HG03521 (cell line): ENCODE results near the gene MPRIP.
A peak's percentile ranks its signal among the peaks of the same experiment; 100 is the strongest.

ENCODE experiments used
- ATAC-seq: cut with Tn5 transposase; IDR thresholded peaks from one replicate; pipeline ENCODE4 v1.9.1; 2021; ENCODE audit warnings: mild to moderate bottlenecking, moderate library complexity; ENCODE audit not compliant: unreplicated experiment

Gene MPRIP

GRCh38 chr17:17203173-17203730, 161.0 kb downstream of the MPRIP start:
- no peak for ATAC-seq

GRCh38 chr17:17204041-17204591, 161.9 kb downstream of the MPRIP start:
- ATAC-seq: no peak

DNA sequence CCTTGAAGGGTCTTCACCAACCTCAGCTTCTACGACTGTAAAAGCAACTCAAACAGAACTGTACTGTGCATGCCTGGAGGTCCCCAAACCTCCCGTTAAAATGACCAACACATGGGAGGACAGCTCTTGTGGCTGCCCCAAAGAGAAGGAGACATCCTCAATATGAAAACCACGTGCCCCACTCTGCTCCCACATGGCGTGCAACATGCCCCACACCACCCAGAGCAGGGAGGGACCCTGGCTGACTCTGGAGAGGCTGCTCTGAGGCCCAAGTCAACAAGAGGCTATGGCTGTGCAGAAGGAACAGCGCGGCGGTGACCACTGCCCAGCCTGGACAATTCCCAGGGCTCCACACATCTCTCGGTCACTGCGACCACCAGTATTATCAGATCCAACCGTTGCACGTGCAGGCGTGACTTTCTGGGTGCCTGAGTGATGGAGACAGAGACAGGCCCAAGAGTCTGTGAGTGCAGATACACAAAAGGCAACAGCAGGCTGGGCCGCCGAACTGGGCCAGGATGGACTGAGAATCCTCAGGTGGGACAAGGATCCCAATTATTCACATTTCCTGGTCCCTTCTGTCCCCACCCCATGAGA, 162.5 kb downstream of the MPRIP start:
- no peak for ATAC-seq

DNA sequence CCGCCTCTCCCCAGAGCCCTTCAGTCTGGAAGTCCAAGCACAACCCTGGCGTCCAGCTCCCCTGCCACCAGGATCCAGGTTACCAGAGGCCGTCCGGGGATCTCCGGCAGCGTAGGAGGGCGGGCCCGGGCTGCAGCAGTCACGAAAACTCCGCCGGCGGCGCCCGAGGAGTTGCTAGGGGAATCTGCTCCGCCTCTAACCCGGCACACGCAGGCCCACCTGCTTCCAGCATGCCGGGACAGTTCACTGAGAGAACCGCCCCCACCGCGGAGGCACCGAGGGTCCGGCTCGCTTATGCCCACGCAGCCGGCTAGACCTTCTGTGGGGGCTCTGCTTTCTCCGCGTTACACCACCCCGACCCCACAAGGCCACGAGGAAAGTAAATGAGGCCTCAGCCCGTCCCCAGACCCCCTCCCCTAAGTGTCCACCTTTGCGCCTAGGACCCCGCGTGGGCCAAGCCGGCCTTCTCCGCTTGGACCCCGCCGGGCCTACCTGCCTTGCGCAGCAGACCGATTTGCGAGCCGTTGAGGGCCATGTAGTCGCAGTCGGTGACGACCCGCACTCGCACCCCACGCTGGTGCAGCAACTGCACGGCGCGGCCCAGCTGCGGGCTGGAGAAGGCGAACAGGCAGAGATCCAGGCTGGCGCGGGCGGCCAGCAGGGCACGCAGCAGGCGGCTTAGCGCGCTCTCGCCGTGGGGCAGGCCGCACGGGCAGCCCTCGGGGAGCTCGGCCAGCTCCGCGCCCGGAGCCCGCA, 163.3 kb downstream of the MPRIP start:
- peak; percentile 23 for ATAC-seq

GRCh38 chr17:17206124-17206912, 164.1 kb downstream of the MPRIP start, which contains the start of gene PLD6:
TSS of gene PLD6 (minus strand) at chr17:17206333. CDS start at chr17:17206286, 47 bp downstream.
- peak; percentile 66 for ATAC-seq

GRCh38 chr17:17206913-17207335, 164.7 kb downstream of the MPRIP start:
- no peak for ATAC-seq

DNA sequence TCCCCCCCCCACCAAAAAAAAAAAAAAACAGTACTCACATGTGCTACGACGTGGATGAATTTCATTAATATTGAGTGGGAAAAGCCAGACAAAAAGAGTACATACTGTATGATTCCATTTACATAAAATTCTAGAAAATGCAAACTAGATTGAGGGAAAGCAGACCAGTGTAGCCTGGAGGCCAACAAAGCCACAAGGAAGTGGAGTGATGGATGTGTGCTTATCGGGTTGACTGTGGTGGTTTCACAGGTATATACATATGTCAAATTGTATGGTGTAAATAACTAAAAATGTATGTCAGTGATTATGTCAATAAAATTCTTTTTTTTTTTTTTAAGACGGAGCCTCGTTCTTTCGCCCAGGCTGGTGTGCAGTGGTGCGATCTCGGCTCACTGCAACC, 165.7 kb downstream of the MPRIP start:
- no peak for ATAC-seq

DNA sequence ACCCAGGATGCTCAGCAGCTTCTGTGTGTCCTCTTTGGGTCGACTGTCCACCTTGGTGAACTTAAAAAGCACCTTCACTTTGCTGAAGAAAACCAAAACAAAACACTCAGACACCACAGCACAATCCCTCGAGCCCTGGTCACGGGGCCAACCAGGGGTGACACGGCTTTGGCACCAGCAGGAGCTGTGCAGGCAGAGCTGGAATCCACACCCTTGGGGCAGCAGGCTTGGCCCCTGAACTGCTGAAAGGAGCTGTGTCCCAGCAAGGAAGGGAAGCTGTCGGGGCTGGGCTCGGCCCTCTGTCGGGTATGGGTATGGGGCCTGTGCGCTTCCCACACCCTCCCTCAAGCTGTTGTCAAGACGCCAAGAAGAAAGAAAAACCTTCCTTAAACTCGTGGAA, 171.5 kb downstream of the MPRIP start:
- ATAC-seq: no peak

- ATAC-seq: no peak
These were observed 172.6 kb downstream of the MPRIP start for GRCh38 chr17:17214646-17215436.

GRCh38 chr17:17215575-17215974, 173.3 kb downstream of the MPRIP start:
- ATAC-seq: no peak

GRCh38 chr17:17216236-17216635, 174.0 kb downstream of the MPRIP start:
- no peak for ATAC-seq

DNA sequence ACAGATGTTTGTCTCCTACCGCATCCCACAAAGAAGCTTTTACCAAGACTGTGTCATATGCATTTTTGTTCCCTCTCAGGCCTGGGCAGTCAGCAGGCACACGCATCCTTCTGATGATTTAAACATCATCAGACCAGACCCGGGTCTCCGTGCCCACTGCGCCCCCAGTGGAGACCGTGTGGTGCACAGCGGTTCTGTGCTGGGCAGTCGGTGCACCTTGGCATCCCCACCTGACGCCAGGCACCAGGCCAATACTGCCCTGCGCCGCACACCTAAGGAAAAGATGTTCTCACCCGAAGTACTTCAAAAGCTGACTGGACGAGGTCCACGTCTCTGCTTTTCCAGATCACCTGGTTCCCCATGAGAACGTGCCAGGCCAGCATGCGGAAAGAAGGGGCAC, 174.5 kb downstream of the MPRIP start:
- no peak for ATAC-seq

- ATAC-seq: no peak
These were observed 175.7 kb downstream of the MPRIP start for GRCh38 chr17:17217995-17218394.

DNA sequence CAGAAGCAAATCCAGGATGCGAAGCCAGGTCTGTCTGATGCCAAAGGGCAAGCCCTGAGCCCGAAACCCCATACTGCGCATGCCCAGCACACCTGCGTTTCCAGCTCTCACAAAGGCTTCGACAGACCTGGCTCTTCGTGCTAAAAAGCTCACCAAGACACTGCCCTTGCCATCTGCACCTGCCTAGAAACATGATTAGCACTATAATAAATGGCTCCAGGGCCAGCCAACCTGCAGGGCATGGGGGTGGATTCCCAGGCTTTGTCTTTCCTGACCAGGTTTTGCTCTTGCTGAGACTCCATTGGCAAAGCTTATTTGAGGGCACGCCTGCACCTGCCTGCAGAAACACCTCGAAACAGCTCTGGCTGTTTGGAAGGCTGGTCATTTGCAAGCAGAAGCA, 178.3 kb downstream of the MPRIP start:
- no peak for ATAC-seq

GRCh38 chr17:17221329-17221728, 179.1 kb downstream of the MPRIP start:
- ATAC-seq: no peak

GRCh38 chr17:17223736-17224135, 181.5 kb downstream of the MPRIP start:
- no peak for ATAC-seq

GRCh38 chr17:17224137-17224536, 181.9 kb downstream of the MPRIP start:
- ATAC-seq: no peak

DNA sequence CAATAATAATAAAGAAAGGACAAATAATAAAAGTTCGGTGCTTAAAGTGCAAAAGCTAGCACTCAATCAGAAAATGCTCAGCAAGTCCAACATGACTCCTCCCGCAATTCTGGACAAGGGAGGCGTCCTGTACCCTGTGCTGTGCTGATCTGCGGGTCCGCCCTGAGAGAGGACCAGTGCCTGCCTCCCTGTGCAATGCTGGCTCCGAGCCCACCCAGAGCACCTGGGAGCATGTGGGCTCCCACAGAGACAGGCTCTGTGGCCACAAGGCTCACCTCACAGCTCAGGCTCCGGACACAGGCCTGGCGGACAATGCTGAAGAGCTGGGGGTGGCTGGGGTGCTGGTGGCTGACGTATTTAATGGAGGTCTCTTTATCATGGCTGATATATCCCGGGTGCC, 183.6 kb downstream of the MPRIP start:
- no peak for ATAC-seq

GRCh38 chr17:17226451-17227265, 184.4 kb downstream of the MPRIP start:
- ATAC-seq: no peak
